Caki2 (cell line): ENCODE measurements around the gene WNK1. TPM values are rescaled to one million over a fixed set of nuclear protein-coding genes. Genes with fewer than 3 reads are reported as not detected.
"Not testable (repeated sequence)": the region's sequence is repeated elsewhere in the genome, so short reads cannot be mapped to it uniquely, and the experiment has no call there.

Source experiments
- DNase-seq: peaks from one replicate; pipeline ENCODE4 v3.0.0-alpha.2; 2015; ENCODE audit warnings: low read depth
- in situ Hi-C: cut with HindIII; loops from 2 replicates; pipeline ENCODE4 v1.10.0; 2016; ENCODE audit warnings: low sequenced_read_pairs, low pct_unique_long_range_greater_than_20kb, mixed read lengths
- total RNA-seq: library from RNA; depleted of rRNA; stranded (reverse); fragments of >200 nt; shearing (Covaris generic); gene quantifications from 2 replicates; pipeline ENCODE4 v1.2.3, GENCODE V29; 2014; ENCODE audit warnings: low replicate concordance; rRNA removed

WNK1 gene
- total RNA-seq, result 17.5 and 26.5 TPM in 2 replicates

- peak; percentile 98 for DNase-seq
- in situ Hi-C loops, result no loop called here
Observed at GRCh38 chr12:751999-752694, at the start of gene WNK1. TSS of gene WNK1 (plus strand) at chr12:752579. CDS start at chr12:753566, 987 bp downstream.

- in situ Hi-C loops, result no loop called here
Observed at GRCh38 chr12:704516-705242, 47.7 kb upstream of the WNK1 start.

GRCh38 chr12:708084-708483 lies 44.3 kb upstream of the WNK1 start:
- in situ Hi-C loops, DNase-seq: not testable (repeated sequence)

More at GRCh38 chr12:704516-705242, 47.7 kb upstream of the WNK1 start:
- DNase-seq, result no peak

GRCh38 chr12:709455-710020 lies 42.8 kb upstream of the WNK1 start:
- in situ Hi-C loops, result no loop called here
- no peak for DNase-seq

GRCh38 chr12:712172-712863 lies 40.1 kb upstream of the WNK1 start:
- no peak for DNase-seq
- in situ Hi-C loops, result no loop called here

GRCh38 chr12:713281-713875 lies 39.0 kb upstream of the WNK1 start:
- DNase-seq, result no peak
- in situ Hi-C loops, result no loop called here

- in situ Hi-C loops, result no loop called here
- no peak for DNase-seq
Observed at GRCh38 chr12:716506-716905, 35.9 kb upstream of the WNK1 start.

GRCh38 chr12:718756-719102 lies 33.6 kb upstream of the WNK1 start:
- in situ Hi-C loops, result no loop called here
- DNase-seq, result no peak

- no peak for DNase-seq
Observed at GRCh38 chr12:720231-720941, 32.0 kb upstream of the WNK1 start.

GRCh38 chr12:724194-724855 lies 28.1 kb upstream of the WNK1 start:
- no peak for DNase-seq

More at GRCh38 chr12:720231-720941, 32.0 kb upstream of the WNK1 start:
- in situ Hi-C loops, result no loop called here

GRCh38 chr12:725076-725475 lies 27.3 kb upstream of the WNK1 start:
- no peak for DNase-seq
- in situ Hi-C loops, result no loop called here

More at GRCh38 chr12:724194-724855, 28.1 kb upstream of the WNK1 start:
- in situ Hi-C loops, result no loop called here

GRCh38 chr12:726281-727140 lies 25.9 kb upstream of the WNK1 start:
- in situ Hi-C loops, result no loop called here
- no peak for DNase-seq

GRCh38 chr12:727321-727720 lies 25.1 kb upstream of the WNK1 start:
- DNase-seq, result no peak
- in situ Hi-C loops, result no loop called here

GRCh38 chr12:728781-729180 lies 23.6 kb upstream of the WNK1 start:
- in situ Hi-C loops, result no loop called here
- no peak for DNase-seq

- no peak for DNase-seq
- in situ Hi-C loops, result no loop called here
Observed at GRCh38 chr12:729221-729620, 23.2 kb upstream of the WNK1 start.

- no peak for DNase-seq
- in situ Hi-C loops, result no loop called here
Observed at GRCh38 chr12:730550-730949, 21.8 kb upstream of the WNK1 start.
